Activated T-cell treated with anti-CD3 and anti-CD28 coated beads, Interleukin-2, amount 50 U/mL, for 1 hour (primary cell): ENCODE measurements around the gene CAPG.
"Not testable (repeated sequence)": the region's sequence is repeated elsewhere in the genome, so short reads cannot be mapped to it uniquely, and the experiment has no call there.

Experiments
- DNase-seq: peaks from one replicate; pipeline ENCODE4 v3.0.0-alpha.2; 2020

CAPG gene

GRCh38 chr2:85420536-85421259, 10.5 kb upstream of the CAPG start:
- peak; percentile 92 for DNase-seq

- DNase-seq: no peak
Measured at GRCh38 chr2:85419009-85419675, 9.0 kb upstream of the CAPG start.

- peak; percentile 89 for DNase-seq
Measured at GRCh38 chr2:85418132-85419008, 8.2 kb upstream of the CAPG start, which contains the start of gene SH2D6. Gene SH2D6, plus strand, starts transcription at chr2:85418714. Its CDS starts 10,752 bp downstream, at chr2:85429466.

GRCh38 chr2:85415980-85416650, 5.9 kb upstream of the CAPG start:
- DNase-seq: no peak

GRCh38 chr2:85414761-85415553, 4.8 kb upstream of the CAPG start:
- no peak for DNase-seq

- DNase-seq: not testable (repeated sequence)
Measured at GRCh38 chr2:85414421-85414759, 4.2 kb upstream of the CAPG start.

- peak; percentile 69 for DNase-seq
Measured at GRCh38 chr2:85413592-85414420, 3.6 kb upstream of the CAPG start.

GRCh38 chr2:85411405-85411748, 1.2 kb upstream of the CAPG start:
- no peak for DNase-seq

GRCh38 chr2:85410584-85411404, 628 bp upstream of the CAPG start:
- peak; percentile 34 for DNase-seq

GRCh38 chr2:85405201-85406059, 4.7 kb downstream of the CAPG start:
- DNase-seq: peak; percentile 68

GRCh38 chr2:85401844-85402243, 8.3 kb downstream of the CAPG start:
- DNase-seq: no peak

GRCh38 chr2:85401464-85401805, 8.7 kb downstream of the CAPG start:
- DNase-seq: no peak

GRCh38 chr2:85400541-85401463, 9.4 kb downstream of the CAPG start:
- DNase-seq: no peak

GRCh38 chr2:85400023-85400422, 10.1 kb downstream of the CAPG start:
- no peak for DNase-seq

- DNase-seq: no peak
Measured at GRCh38 chr2:85399183-85399455, 11.0 kb downstream of the CAPG start.

GRCh38 chr2:85398426-85399182, 11.6 kb downstream of the CAPG start:
- DNase-seq: no peak

- no peak for DNase-seq
Measured at GRCh38 chr2:85397925-85398331, 12.2 kb downstream of the CAPG start.
